AG08396 (cell line): ENCODE measurements around the gene STPG3.
A peak's percentile ranks its signal among the peaks of the same experiment; 100 is the strongest.

Experiments used
- DNase-seq: peaks from one replicate; pipeline ENCODE4 v3.0.0; 2012; ENCODE audit warnings: low spot score, mixed read lengths

Gene STPG3

DNA sequence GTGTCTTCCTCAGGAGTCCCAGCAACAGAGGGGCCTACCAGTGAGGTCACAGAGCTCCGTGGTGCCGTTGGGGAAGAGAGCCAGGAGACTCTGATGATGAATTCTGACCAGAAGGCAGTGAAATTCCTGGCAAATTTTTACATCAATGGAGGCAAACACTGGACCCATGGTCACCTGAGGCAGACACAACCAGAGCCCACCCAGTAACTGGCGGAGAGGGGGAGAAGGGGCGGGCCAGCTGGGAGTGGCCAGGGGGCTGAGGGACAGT lies at the start of gene STPG3:
TSS of gene STPG3 (plus strand) at position 93 of the 268 bp plus-strand sequence. CDS start at position 94, 1 bp downstream.
- DNase-seq = peak; percentile 53

- DNase-seq = no peak
Observed at GRCh38 chr9:137202966-137203365, 48.1 kb upstream of the STPG3 start.

GRCh38 chr9:137204731-137205125 lies 46.4 kb upstream of the STPG3 start:
- no peak for DNase-seq

DNA sequence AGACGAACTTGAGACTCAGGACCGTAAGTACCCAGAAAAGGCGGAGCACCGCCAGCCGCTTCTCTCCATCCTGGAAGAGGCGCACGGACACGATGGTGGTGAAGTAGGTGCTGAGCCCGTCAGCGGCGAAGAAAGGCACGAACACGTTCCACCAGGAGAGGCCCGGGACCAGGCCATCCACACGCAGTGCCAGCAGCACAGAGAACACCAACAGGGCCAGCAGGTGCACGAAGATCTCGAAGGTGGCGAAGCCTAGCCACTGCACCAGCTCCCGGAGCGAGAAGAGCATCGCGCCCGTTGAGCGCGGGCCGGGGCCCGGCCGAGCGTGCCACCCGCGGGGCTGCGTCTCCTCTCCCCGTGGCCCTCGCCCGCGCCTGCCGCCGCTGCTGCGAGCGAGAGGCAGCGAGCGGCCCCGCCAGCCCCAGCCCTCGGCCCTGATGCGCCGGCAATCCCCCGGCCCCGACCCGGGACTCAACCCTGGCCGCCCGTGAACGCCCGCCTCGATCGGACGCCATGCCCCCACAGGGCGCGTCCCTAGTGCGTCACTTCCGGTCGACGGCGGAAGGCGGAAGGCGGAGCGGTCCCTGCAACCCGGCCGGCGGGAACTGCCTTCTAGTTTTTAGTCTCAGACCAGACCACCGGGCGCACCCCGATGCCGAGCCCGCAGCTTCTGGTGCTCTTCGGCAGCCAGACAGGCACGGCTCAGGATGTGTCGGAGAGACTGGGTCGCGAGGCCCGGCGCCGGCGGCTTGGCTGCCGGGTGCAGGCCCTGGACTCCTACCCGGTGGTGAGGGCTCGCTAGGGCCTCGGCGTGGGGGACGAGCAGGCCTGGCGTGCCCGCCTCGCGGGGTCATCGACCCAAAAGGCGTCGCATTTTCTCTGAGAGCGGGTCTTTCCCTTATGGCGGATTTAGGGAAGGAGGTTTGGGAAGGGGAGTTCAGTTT lies 45.7 kb upstream of the STPG3 start, which contains the start of the genes NDOR1 and TMEM203:
TSS of gene NDOR1 (plus strand) at position 575 of the 944 bp plus-strand sequence. CDS start at position 653, 78 bp downstream.
TSS of gene TMEM203 (minus strand) at position 523 of the 944 bp plus-strand sequence. CDS start at position 289, 234 bp downstream.
- DNase-seq = peak; percentile 97

GRCh38 chr9:137206602-137207001 lies 44.5 kb upstream of the STPG3 start:
- DNase-seq = no peak

GRCh38 chr9:137211532-137211931 lies 39.6 kb upstream of the STPG3 start:
- no peak for DNase-seq

DNA sequence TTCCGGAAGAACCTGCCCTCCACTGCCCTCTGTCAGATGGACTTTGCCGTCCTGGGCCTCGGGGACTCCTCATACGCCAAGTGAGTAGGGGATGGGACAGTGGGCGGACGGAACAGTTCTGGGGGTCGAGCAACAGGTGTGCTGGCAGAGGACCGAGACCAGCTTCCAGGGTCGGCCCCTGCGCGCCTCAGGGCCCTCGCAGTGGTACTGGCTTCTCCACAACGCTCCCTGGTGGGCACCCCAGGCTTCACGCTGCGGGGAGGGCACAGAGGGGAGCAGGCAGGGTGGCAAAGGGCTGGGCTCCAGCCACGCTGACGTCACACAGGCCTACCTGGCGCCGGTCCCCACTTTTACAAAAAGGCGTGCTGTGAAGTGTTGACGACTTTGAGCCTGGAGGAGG lies 38.6 kb upstream of the STPG3 start:
- DNase-seq = no peak

- no peak for DNase-seq
Observed at GRCh38 chr9:137213160-137214060, 37.7 kb upstream of the STPG3 start.

- no peak for DNase-seq
Observed at GRCh38 chr9:137214620-137215019, 36.5 kb upstream of the STPG3 start.

DNA sequence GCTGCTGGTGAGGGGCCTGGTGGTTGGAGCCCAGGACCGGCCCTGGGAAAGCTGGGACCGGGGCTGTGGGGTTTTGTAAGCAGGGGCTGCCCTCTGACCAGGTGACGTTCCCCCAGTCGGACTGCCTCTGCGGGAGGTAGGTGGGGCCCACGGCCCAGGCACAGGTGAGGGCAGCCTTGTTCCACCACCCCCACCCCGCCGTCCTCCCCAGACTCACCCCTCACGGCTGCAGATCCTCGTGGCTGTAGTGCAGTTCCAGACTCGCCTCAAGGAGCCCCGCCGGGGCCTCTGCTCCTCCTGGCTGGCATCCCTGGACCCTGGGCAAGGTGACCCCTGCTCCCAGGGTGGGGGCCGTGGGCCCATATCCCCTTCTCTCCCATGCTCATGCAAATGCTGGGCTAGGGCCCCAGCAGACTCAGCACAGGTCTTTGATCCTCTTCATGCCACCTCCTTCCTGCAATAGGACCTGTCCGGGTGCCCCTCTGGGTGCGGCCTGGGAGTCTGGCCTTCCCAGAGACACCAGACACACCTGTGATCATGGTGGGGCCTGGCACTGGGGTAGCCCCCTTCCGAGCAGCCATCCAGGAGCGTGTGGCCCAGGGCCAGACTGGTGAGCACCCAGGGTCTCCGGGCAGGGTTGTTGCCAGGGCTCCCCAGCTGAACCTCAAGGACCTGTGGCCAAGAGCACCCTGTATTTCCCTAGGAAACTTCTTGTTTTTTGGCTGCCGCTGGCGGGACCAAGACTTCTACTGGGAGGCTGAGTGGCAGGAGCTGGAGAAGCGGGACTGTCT lies 35.7 kb upstream of the STPG3 start:
- no peak for DNase-seq

- DNase-seq = no peak
Observed at GRCh38 chr9:137216188-137216965, 34.7 kb upstream of the STPG3 start.

DNA sequence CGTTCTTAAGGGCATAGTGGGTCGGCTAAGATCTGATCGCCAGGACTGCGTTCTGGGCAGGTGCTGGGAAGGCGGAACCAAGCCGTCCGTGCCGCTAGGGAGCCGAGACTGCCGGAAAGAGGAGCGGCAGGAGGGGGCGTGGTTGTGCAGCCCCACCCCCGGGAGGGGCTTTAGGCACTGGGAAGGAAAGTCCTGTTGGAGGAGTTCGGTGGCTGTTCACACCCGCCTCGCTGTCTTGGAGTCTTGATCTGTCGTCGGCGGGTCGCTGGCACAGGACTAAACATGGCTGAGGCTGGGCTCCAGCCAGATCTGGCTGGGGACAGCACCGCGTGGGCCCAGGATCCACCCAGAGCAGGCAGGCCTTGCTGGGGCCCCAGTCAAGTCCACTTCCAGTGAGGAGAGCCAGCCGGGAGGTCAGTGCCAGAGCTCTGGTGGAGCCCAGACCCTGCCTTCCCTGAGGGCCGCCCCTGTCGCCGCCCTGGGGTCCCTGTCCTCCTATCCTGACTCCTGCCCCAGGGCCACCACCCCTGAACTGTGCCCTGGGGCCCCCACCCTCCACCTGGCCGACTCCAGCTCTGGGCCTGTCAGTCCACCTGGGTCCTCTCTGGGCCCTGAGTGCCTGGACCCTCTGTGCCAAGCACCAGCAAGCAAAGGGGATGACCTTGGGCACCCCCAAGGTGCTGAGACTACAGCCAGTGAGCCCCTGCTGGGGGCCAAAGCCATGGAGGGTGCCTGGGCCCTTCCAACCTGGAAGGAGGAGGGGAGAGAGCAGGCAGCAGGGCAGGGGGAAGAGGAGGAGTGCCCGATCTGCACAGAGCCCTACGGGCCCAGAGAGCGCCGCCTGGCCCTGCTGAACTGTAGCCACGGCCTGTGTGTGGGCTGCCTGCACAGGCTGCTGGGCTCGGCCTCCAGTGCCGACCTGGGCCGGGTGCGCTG lies 33.5 kb upstream of the STPG3 start:
- peak; percentile 77 for DNase-seq

DNA sequence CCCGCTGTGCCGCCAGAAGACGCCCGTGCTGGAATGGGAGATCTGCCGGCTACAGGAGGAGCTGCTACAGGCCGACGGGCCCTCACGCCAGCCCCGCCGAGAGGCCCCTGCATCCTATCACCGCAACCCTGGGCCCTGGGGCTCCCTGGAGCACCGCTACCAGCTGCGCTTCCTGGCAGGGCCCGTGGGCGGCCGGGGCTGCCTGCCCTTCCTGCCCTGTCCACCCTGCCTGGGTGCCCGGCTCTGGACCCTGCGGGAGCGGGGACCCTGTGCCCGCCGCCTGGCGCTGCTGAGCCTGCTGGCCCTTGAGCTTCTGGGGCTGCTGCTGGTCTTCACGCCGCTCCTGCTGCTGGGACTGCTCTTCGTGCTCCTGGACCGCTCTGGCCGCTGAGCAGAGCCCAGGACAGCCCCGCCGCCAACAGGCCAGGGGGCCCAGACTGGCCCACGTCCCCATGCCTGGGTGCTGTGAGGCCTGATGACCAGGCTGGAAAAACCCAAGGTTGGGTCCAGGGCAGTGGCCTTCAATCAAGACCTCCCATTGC lies 32.8 kb upstream of the STPG3 start:
- DNase-seq = no peak

DNA sequence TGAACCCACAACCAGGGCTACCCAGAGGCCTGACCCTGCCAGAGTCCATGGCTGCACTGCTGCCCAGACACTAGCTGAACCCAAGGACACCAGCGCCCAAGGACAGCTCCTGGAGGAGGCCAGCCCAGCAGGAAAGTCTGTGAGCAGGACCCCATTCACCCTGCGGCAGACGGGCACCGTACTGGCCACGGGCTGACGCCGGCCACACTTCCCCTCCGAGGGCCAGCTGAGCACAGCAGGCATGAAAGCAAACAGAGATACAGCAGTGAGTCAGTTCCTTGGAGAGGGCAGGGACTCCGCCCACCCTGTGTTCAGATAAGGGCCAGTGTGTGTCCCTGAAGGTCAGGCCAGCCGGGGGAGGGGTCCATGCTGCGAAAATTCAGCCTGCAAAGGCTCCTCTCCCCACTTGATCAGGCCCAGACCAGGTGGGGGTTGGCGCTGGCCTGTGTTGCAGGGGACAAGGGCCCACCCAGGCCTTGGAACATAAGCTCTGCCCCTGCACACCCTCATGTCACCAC lies 32.3 kb upstream of the STPG3 start:
- DNase-seq = peak; percentile 75

GRCh38 chr9:137219757-137220316 lies 31.2 kb upstream of the STPG3 start:
- DNase-seq = no peak

DNA sequence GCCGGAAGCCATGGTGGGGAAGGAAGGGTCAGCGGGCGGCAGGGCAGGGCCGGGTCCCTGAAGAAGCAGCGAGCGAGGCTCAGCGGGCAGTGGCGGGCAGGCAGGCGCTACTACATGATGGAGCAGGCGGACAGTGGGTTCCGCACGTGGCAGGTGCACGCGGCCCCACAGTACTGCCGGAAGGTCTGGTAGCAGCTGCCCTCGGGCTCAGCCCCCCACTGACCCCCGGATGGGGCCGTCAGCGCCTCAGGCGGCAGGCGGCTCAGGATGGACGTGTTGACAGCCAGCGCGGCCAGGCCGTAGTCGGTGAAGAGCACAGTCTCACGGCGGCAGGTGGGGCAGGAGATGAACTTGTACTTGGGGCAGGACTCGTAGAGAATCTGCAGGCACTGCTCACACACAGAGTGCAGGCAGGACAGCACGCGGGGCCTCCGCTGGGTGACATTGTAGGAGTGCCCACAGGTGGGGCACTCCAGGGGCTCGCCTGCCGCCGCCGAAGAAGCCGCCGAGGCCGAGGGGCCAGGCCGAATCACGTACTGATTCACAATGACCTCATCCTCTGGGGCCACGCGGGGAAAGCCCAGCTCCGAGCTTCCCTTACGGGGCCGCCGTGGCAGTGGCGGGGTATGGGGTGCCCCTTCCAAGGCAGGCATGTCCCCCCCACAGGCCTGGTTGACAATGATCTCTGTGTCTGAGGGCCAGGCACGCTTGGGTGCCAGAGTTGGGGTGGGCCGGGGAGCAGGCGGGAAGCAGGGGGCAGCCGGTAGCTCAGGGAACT lies 30.6 kb upstream of the STPG3 start:
- no peak for DNase-seq

GRCh38 chr9:137221095-137221505 lies 30.0 kb upstream of the STPG3 start:
- DNase-seq = no peak

DNA sequence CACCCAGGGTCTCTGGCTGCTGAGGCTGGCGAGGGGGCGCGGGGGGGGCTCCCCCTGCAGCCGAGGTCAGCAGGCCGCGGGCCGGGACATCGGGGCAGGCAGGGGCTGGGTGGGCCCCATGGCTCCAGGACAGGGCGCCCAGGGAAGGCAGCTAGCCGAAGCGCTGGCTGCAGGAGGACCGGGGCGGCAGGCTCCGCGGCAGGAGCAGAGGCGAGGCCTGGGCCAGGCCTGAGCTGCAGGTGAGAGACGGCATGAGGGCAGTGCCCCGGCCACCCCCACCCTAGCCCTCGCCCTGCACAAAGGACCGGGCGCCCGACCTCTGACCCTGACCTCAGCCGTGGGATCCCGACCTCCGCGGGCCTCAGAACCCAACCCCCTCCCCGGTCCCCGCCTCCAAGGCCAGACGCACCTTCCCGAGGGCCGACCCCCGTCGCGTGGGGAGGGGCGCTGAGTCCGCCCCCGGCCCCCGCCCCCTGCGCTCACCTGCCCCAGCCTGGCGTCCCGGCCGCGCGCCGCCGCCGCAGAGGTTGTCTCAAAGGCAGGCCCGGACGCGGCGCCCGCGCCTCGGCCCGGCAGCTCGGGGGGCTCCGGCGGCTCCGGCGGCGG lies 29.5 kb upstream of the STPG3 start:
- DNase-seq = no peak
